Astrocyte (in vitro differentiated cells and primary cell): ENCODE measurements around the gene OPN3. TPM values are rescaled to one million over a fixed set of nuclear protein-coding genes. Genes with fewer than 3 reads are reported as not detected.

Experiments used
- DNase-seq: peaks from one replicate; pipeline ENCODE4 v3.0.0-alpha.2; 2010; ENCODE audit warnings: low read depth
- FAIRE-seq: peaks from 2 replicates; lab custom pipeline; 2011; peaks lifted over from hg19 to GRCh38; lab: Jason Lieb, UNC
- H2AFZ ChIP-seq: 2 replicates; pipeline ENCODE4 v1.6.0; 2012; ENCODE audit warnings: low read depth, low read length, inconsistent platforms
- H3K27ac ChIP-seq: 2 replicates; pipeline ENCODE4 v1.5.1; 2011; ENCODE audit warnings: low read depth, low read length, inconsistent platforms
- H3K27me3 ChIP-seq: 2 replicates; pipeline ENCODE4 v1.6.0; 2011; ENCODE audit warnings: low read length, inconsistent platforms; ENCODE audit not compliant: insufficient read depth
- H3K36me3 ChIP-seq: 2 replicates; pipeline ENCODE4 v1.5.1; 2011; ENCODE audit warnings: low read length, inconsistent platforms; ENCODE audit not compliant: insufficient read depth
- H3K4me1 ChIP-seq: 2 replicates; pipeline ENCODE4 v1.5.1; 2011; ENCODE audit warnings: low read length, inconsistent platforms; ENCODE audit not compliant: insufficient read depth
- H3K4me2 ChIP-seq: 2 replicates; pipeline ENCODE4 v1.6.0; 2012; ENCODE audit warnings: low read length, inconsistent platforms
- H3K4me3 ChIP-seq: 2 replicates; pipeline ENCODE4 v1.5.1; 2011; ENCODE audit warnings: low read depth, mild to moderate bottlenecking, low read length, inconsistent platforms; ENCODE audit not compliant: insufficient read depth
- H3K79me2 ChIP-seq: 2 replicates; pipeline ENCODE4 v1.6.0; 2012; ENCODE audit warnings: mild to moderate bottlenecking, low read length, inconsistent platforms; ENCODE audit not compliant: insufficient read depth
- H3K9ac ChIP-seq: 2 replicates; pipeline ENCODE4 v1.6.0; 2012; ENCODE audit warnings: mild to moderate bottlenecking, low read length, inconsistent platforms
- H3K9me3 ChIP-seq: 2 replicates; pipeline ENCODE4 v1.5.1; 2012; ENCODE audit warnings: low read depth, mild to moderate bottlenecking, low read length, inconsistent platforms; ENCODE audit not compliant: insufficient read depth
- H4K20me1 ChIP-seq: 2 replicates; pipeline ENCODE4 v1.6.0; 2012; ENCODE audit warnings: low read length, inconsistent platforms; ENCODE audit not compliant: insufficient read depth
- H3K27ac Mint-ChIP-seq: one replicate; pipeline ENCODE4 v1.8.0; 2021; ENCODE audit warnings: mild to moderate bottlenecking, mixed read lengths; ENCODE audit not compliant: unreplicated experiment
- H3K27me3 Mint-ChIP-seq: one replicate; pipeline ENCODE4 v1.8.0; 2021; ENCODE audit warnings: low read depth, mixed read lengths; ENCODE audit not compliant: unreplicated experiment
- H3K36me3 Mint-ChIP-seq: one replicate; pipeline ENCODE4 v1.8.0; 2021; ENCODE audit warnings: low read depth, mixed read lengths; ENCODE audit not compliant: unreplicated experiment
- H3K4me1 Mint-ChIP-seq: one replicate; pipeline ENCODE4 v1.8.0; 2021; ENCODE audit warnings: low read depth, mixed read lengths; ENCODE audit not compliant: unreplicated experiment
- H3K4me3 Mint-ChIP-seq: one replicate; pipeline ENCODE4 v1.8.0; 2021; ENCODE audit warnings: mild to moderate bottlenecking, moderate library complexity, mixed read lengths; ENCODE audit not compliant: unreplicated experiment
- H3K9me3 Mint-ChIP-seq: one replicate; pipeline ENCODE4 v1.8.0; 2021; ENCODE audit warnings: mild to moderate bottlenecking, mixed read lengths; ENCODE audit not compliant: unreplicated experiment
- CTCF ChIP-seq: IDR thresholded peaks from 2 replicates; pipeline ENCODE4 v1.5.1; 2011; ENCODE audit warnings: low read depth, mild to moderate bottlenecking, inconsistent platforms, low read length, moderate library complexity; ENCODE audit not compliant: insufficient read depth
- EZH2 ChIP-seq: IDR thresholded peaks from 2 replicates; pipeline ENCODE4 v1.6.1; 2012; ENCODE audit warnings: mild to moderate bottlenecking, low read length, inconsistent platforms; ENCODE audit not compliant: insufficient read depth
- total RNA-seq: library from RNA; stranded (reverse); gene quantifications from 2 replicates; pipeline ENCODE4 v1.2.1, GENCODE V29; 2021

OPN3 gene
- total RNA-seq, 1 donor from 2014 or later, result 16.9 TPM

- peak; percentile 58 for DNase-seq
- TF ChIP-seq EZH2, result no peak
- TF ChIP-seq CTCF, result no peak
- H3K79me2 ChIP-seq, result no peaks in the 10 kb centered on the region
Observed at GRCh38 chr1:241608379-241609033, 31.7 kb downstream of the OPN3 start.

GRCh38 chr1:241607497-241607896 lies 32.7 kb downstream of the OPN3 start:
- Histone ChIP-seq H3K36me3 (no peaks in the 10 kb centered on the region), H3K79me2 (no peaks in the 10 kb centered on the region), H3K9ac (no peak overlapping the region), H3K9me3 (no peaks in the 10 kb centered on the region), H3K4me2 (no peak overlapping the region), H3K27ac (no peak overlapping the region), H2AFZ (no peak overlapping the region), H3K4me1 (peaks cover 34% of the 10 kb centered on the region), H3K27me3 (no peaks in the 10 kb centered on the region), H3K4me3 (no peak overlapping the region), H4K20me1 (no peaks in the 10 kb centered on the region)
- H3K9me3 Mint-ChIP-seq, result no peaks in the 10 kb centered on the region
- no peaks in the 10 kb centered on the region for H3K36me3 Mint-ChIP-seq
- FAIRE-seq, result no peak
- no peak overlapping the region for H3K27ac Mint-ChIP-seq
- DNase-seq, result no peak
- no peak for TF ChIP-seq EZH2
- H3K4me3 Mint-ChIP-seq, result no peak overlapping the region
- peaks cover 27% of the 10 kb centered on the region for H3K4me1 Mint-ChIP-seq
- no peaks in the 10 kb centered on the region for H3K27me3 Mint-ChIP-seq

More at GRCh38 chr1:241608379-241609033, 31.7 kb downstream of the OPN3 start:
- Mint-ChIP-seq H3K27ac (peak overlapping the region; percentile 83), H3K4me3 (no peak overlapping the region), H3K27me3 (no peaks in the 10 kb centered on the region), H3K36me3 (no peaks in the 10 kb centered on the region), H3K4me1 (peaks cover 30% of the 10 kb centered on the region), H3K9me3 (no peaks in the 10 kb centered on the region)
- Histone ChIP-seq H3K27ac (no peak overlapping the region), H3K9ac (no peak overlapping the region), H3K4me1 (peaks cover 34% of the 10 kb centered on the region), H3K27me3 (no peaks in the 10 kb centered on the region), H4K20me1 (no peaks in the 10 kb centered on the region), H2AFZ (no peak overlapping the region), H3K4me2 (peak overlapping the region; percentile 44), H3K4me3 (no peak overlapping the region), H3K9me3 (no peaks in the 10 kb centered on the region), H3K36me3 (no peaks in the 10 kb centered on the region)
- FAIRE-seq, result no peak

DNA sequence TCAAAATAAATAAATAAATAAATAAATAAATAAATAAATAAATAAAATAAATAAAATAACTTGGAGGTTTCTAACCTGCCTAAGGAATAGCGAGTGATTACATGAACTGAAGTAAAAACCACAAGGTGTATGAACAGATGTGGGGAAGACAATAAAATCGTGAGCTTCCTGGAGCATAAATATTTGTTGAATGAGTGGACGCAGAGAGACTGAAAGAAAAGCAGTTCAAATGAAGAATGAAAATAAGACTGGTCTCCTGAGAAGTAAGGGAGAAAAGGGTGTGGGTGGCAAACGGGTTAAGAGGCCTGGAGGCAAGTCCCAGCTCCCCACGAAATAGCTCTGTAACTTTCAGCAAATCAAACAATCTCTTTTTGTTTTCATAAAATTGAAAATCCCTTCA lies 33.6 kb downstream of the OPN3 start:
- H3K27ac ChIP-seq, result no peak overlapping the region

More for the DNA sequence above, 33.6 kb downstream of the OPN3 start:
- Mint-ChIP-seq H3K27me3 (no peaks in the 10 kb centered on the region), H3K36me3 (no peaks in the 10 kb centered on the region), H3K27ac (no peak overlapping the region), H3K9me3 (no peaks in the 10 kb centered on the region), H3K4me3 (no peak overlapping the region), H3K4me1 (peaks cover 27% of the 10 kb centered on the region)
- TF ChIP-seq EZH2 (no peak), CTCF (no peak)
- Histone ChIP-seq H3K4me3 (no peak overlapping the region), H4K20me1 (no peaks in the 10 kb centered on the region), H3K36me3 (no peaks in the 10 kb centered on the region), H2AFZ (no peak overlapping the region), H3K9me3 (no peaks in the 10 kb centered on the region), H3K79me2 (no peaks in the 10 kb centered on the region), H3K9ac (no peak overlapping the region), H3K4me1 (peaks cover 28% of the 10 kb centered on the region), H3K27me3 (no peaks in the 10 kb centered on the region), H3K4me2 (peak overlapping the region; percentile 52)
- FAIRE-seq, result no peak
- DNase-seq, result peak; percentile 52
